GM18502 (cell line): ENCODE results near the gene VTA1.

Experiments used
- ATAC-seq: cut with Tn5 transposase; IDR thresholded peaks from one replicate; pipeline ENCODE4 v1.9.1; 2021; ENCODE audit warnings: mild to moderate bottlenecking; ENCODE audit not compliant: unreplicated experiment, poor library complexity

The VTA1 gene

DNA sequence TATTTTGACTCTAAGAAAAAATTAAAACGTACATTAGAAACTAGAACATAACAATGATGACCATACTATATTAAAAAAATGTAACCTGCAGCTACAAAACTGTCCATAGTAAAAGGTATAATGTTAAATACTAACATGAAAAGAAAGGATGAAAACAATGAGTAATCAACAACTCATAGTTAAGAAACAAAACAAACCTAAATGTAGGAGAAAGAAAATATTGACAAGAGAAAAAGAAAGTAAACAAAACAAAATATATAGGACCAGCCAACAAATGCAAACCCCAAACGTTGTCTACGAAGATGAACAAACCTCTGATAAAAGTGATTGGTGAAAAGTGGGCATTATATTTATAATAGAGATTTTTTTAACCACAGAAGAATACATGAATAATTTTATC, 113.7 kb downstream of the VTA1 start:
- ATAC-seq, result no peak

DNA sequence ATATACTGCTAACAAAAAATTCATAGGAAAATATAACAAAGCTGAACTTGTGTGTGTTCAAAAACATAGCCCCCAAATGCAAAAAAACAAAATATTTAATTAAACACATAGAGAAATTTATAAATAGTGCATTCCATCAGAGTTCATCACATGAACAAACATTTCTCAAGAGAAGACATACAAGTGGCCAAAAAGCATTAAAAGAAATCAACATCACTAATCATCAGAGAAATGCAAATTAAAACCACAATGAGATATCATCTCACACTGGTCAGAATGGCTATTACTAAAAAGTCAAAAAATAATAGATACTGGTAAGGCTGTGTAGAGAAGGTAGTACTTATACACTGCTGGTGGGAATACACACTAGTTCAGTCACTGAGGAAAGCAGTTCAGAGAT, 115.2 kb downstream of the VTA1 start:
- ATAC-seq, result no peak

GRCh38 chr6:142265476-142265875, 118.4 kb downstream of the VTA1 start:
- no peak for ATAC-seq

GRCh38 chr6:142266060-142266459, 119.0 kb downstream of the VTA1 start:
- no peak for ATAC-seq

- no peak for ATAC-seq
Measured at GRCh38 chr6:142271476-142271875, 124.4 kb downstream of the VTA1 start.
